Endothelial cell of umbilical vein (primary cell): ENCODE data around the gene GGACT. TPM values are rescaled to one million over a fixed set of nuclear protein-coding genes. Genes with fewer than 3 reads are reported as not detected.

Source experiments
- BruUV-seq: library from RNA; stranded (reverse); fragments of 400-500 nt; replicated peaks from 2 replicates; lab custom pipeline; 2021; lab: Mats Ljungman, UMichigan
- CTCF ChIA-PET: fragments of 300-600, 350-600 bp; sonication (Branson Sonifier 250); formaldehyde crosslinking; loops from one replicate; lab custom pipeline; 2021; ENCODE audit warnings: antibody characterized with exemption, inconsistent platforms; lab: Charles Lee
- POLR2A ChIA-PET: fragments of 300-600, 350-600 bp; sonication (Branson Sonifier 250); formaldehyde crosslinking; loops from one replicate; lab custom pipeline; 2021; ENCODE audit warnings: antibody characterized with exemption, inconsistent platforms; lab: Charles Lee
- DNase-seq: peaks from one replicate; pipeline ENCODE4 v3.0.0-alpha.2; 2011; ENCODE audit warnings: low read depth, low spot score
- FAIRE-seq: peaks from 2 replicates; lab custom pipeline; 2011; peaks lifted over from hg19 to GRCh38; lab: Jason Lieb, UNC
- H2AFZ ChIP-seq: 2 replicates; pipeline ENCODE4 v1.6.0; 2012; ENCODE audit warnings: low read depth, low read length, control low read depth, inconsistent platforms
- H3K27ac ChIP-seq: 2 replicates; pipeline ENCODE4 v1.5.1; 2011; ENCODE audit warnings: low read depth, mild to moderate bottlenecking, control low read depth, low read length, moderate library complexity; ENCODE audit not compliant: insufficient read depth
- H3K27me3 ChIP-seq, 2 experiments: 2 replicates each; pipeline versions ENCODE4 v1.6.0 to v1.6.1; 2011; ENCODE audit warnings: low read length in 2 of 2, mixed read lengths in 1 of 2; ENCODE audit not compliant: control insufficient read depth in 2 of 2, insufficient read depth in 2 of 2
- H3K36me3 ChIP-seq, 2 experiments: 2 replicates in 1 of 2; 3 replicates in 1 of 2; pipeline ENCODE4 v1.5.1; 2011; ENCODE audit warnings: low read length in 2 of 2, mild to moderate bottlenecking in 1 of 2, moderate library complexity in 1 of 2; ENCODE audit not compliant: control insufficient read depth in 2 of 2, insufficient read depth in 2 of 2; ENCODE audit errors: extremely low read depth in 1 of 2
- H3K4me1 ChIP-seq: 3 replicates; pipeline ENCODE4 v1.5.1; 2011; ENCODE audit warnings: mild to moderate bottlenecking, low read length; ENCODE audit not compliant: control insufficient read depth, insufficient read depth; ENCODE audit errors: extremely low read depth
- H3K4me2 ChIP-seq: 2 replicates; pipeline ENCODE4 v1.6.1; 2011; ENCODE audit warnings: low read length, control low read depth, mixed read lengths; ENCODE audit not compliant: insufficient read depth
- H3K4me3 ChIP-seq, 3 experiments: fragments of 200-600 bp in 1 of 3; sonication (generic), shearing (Covaris generic) in 1 of 3; replicated peaks in 1 of 3; 2 replicates each; pipeline ENCODE4 v1.5.1; 2011 to 2016; ENCODE audit warnings: control low read depth in 3 of 3, low read length in 3 of 3, mild to moderate bottlenecking in 2 of 3, inconsistent platforms in 1 of 3, low read depth in 1 of 3, moderate library complexity in 1 of 3; ENCODE audit not compliant: insufficient read depth in 1 of 3
- H3K79me2 ChIP-seq: 2 replicates; pipeline ENCODE4 v1.6.0; 2012; ENCODE audit warnings: low read length, inconsistent platforms; ENCODE audit not compliant: control insufficient read depth, insufficient read depth
- H3K9ac ChIP-seq: replicated peaks from 2 replicates; pipeline ENCODE3; 2011; ENCODE audit warnings: low read length, control low read depth; ENCODE audit not compliant: insufficient read depth; ENCODE audit errors: extremely low read depth
- H3K9me1 ChIP-seq: replicated peaks from 3 replicates; pipeline ENCODE4 v1.6.0; 2011; ENCODE audit warnings: mild to moderate bottlenecking, low read length; ENCODE audit not compliant: control insufficient read depth, insufficient read depth; ENCODE audit errors: extremely low read depth
- H3K9me3 ChIP-seq: replicated peaks from 2 replicates; pipeline ENCODE4 v1.5.1; 2012; ENCODE audit warnings: low read length, inconsistent platforms; ENCODE audit not compliant: control insufficient read depth, insufficient read depth
- H4K20me1 ChIP-seq: replicated peaks from 2 replicates; pipeline ENCODE3; 2011; ENCODE audit warnings: mild to moderate bottlenecking, low read length; ENCODE audit not compliant: control insufficient read depth, insufficient read depth; ENCODE audit errors: extremely low read depth
- CTCF ChIP-seq, 2 donors: IDR thresholded peaks; 1 replicate in 1 of 2; 2 replicates in 1 of 2; pipeline ENCODE4 v1.5.1; 2011; ENCODE audit warnings: low read length in 2 of 2, mild to moderate bottlenecking in 2 of 2, moderate library complexity in 2 of 2, control low read depth in 1 of 2, inconsistent platforms in 1 of 2, low read depth in 1 of 2; ENCODE audit not compliant: insufficient read depth in 1 of 2; ENCODE audit errors: extremely low read depth in 1 of 2
- EZH2 ChIP-seq: IDR thresholded peaks from 2 replicates; pipeline ENCODE4 v1.6.1; 2012; ENCODE audit warnings: borderline replicate concordance, low read depth, mild to moderate bottlenecking, moderate library complexity, low read length, inconsistent platforms; ENCODE audit not compliant: severe bottlenecking
- FOS ChIP-seq: IDR thresholded peaks from 2 replicates; pipeline ENCODE4 v1.6.1; 2011; ENCODE audit warnings: mild to moderate bottlenecking, low read length, moderate library complexity, borderline replicate concordance; ENCODE audit not compliant: insufficient read depth
- GATA2 ChIP-seq: IDR thresholded peaks from 2 replicates; pipeline ENCODE4 v1.7.0; 2011; ENCODE audit warnings: low read depth, mild to moderate bottlenecking, moderate library complexity, mixed read lengths, low read length; ENCODE audit not compliant: insufficient read length, insufficient read depth
- JUN ChIP-seq: IDR thresholded peaks from 2 replicates; pipeline ENCODE4 v1.6.1; 2011; ENCODE audit warnings: borderline replicate concordance, low read depth; ENCODE audit not compliant: insufficient read length, insufficient read depth
- MAX ChIP-seq: IDR thresholded peaks from 2 replicates; pipeline ENCODE4 v1.6.1; 2011; ENCODE audit not compliant: insufficient read depth, insufficient read length
- MYC ChIP-seq: IDR thresholded peaks from one replicate; pipeline ENCODE4 v1.6.1; 2011; ENCODE audit warnings: mild to moderate bottlenecking, low read depth, low read length
- POLR2A ChIP-seq: IDR thresholded peaks from 2 replicates; pipeline ENCODE4 v1.6.1; 2012; ENCODE audit warnings: low read depth, mild to moderate bottlenecking, control low read depth, low read length
- POLR2AphosphoS5 ChIP-seq: IDR thresholded peaks from 2 replicates; pipeline ENCODE4 v1.6.1; 2012; ENCODE audit warnings: low read depth, mild to moderate bottlenecking, control low read depth, low read length, moderate library complexity; ENCODE audit not compliant: insufficient read depth
- dilution Hi-C: fragments of 300-500 bp; cut with MboI; formaldehyde crosslinking; loops from one replicate; pipeline ENCODE4 v1.15.0; 2019; ENCODE audit warnings: low sequenced_read_pairs; ENCODE audit not compliant: extremely low pct_ligation_motif_present
- intact Hi-C: fragments of 100-400 bp; cut with micrococcal nuclease; formaldehyde crosslinking; loops from one replicate; pipeline ENCODE4 v1.10.0; 2022
- polyA plus RNA-seq, 4 experiments: library from polyadenylated mRNA; depleted of rRNA in 3 of 4; stranded (reverse) in 3 of 4; unstranded in 1 of 4; fragments of >200 nt; gene quantifications; 2 replicates each; pipeline versions ENCODE4 v1.2.1 to v1.2.3, GENCODE V29; 2011 to 2012; ENCODE audit warnings: missing spikeins in 1 of 4
- total RNA-seq: library from RNA; stranded (reverse); gene quantifications from 2 replicates; pipeline ENCODE4 v1.2.3, GENCODE V29; 2021

GGACT gene
- total and polyA plus RNA-seq, 2 donors (not counting 3 experiments of a cell fraction or from before 2014, with no cell fraction given), result 2.5 to 6.5 TPM

GRCh38 chr13:100518394-100519062 lies 70.1 kb downstream of the GGACT start:
- Histone ChIP-seq H3K9me1 (no peaks in the 10 kb centered on the region), H3K36me3 (no peaks in the 10 kb centered on the region), H3K79me2 (no peaks in the 10 kb centered on the region), H3K4me3 (no peak overlapping the region), H4K20me1 (no peaks in the 10 kb centered on the region), H3K27ac (no peak overlapping the region), H3K9ac (no peak overlapping the region), H3K9me3 (no peaks in the 10 kb centered on the region), H3K27me3 (no peaks in the 10 kb centered on the region), H3K4me2 (no peak overlapping the region), H3K4me1 (no peaks in the 10 kb centered on the region), H2AFZ (no peak overlapping the region)
- DNase-seq (no peak), FAIRE-seq (no peak)
- dilution Hi-C loops, result no loop called here
- BruUV-seq, result no TSS peak
- intact Hi-C loops, result loop anchor here (5.0 to 10.0 kb wide), 2 partner anchors 76 to 474 kb away; no protein-coding TSS in a partner anchor
- TF ChIP-seq JUN (no peak), GATA2 (no peak), FOS (no peak), POLR2A (no peak), CTCF (IDR thresholded peaks at IDR 0.05; ENCODE audit: extremely low read depth in 1 of 2, insufficient read depth in 1 of 2, low read depth in 1 of 2, low read length in 2 of 2) (no peak), EZH2 (no peak), MYC (no peak), MAX (no peak), POLR2AphosphoS5 (no peak)
- POLR2A ChIA-PET, result no interaction called here
- CTCF ChIA-PET, result interaction anchor here (0.6 to 1.3 kb wide), 2 partner anchors 13 to 845 kb away, joined by 3 read pairs; no protein-coding TSS in a partner anchor
